SK-N-MC (cell line): ENCODE results near the gene SLC2A4.

Source experiments
- EZH2 ChIP-seq: fragments of 200-600 bp; sonication (generic); IDR thresholded peaks from one replicate; pipeline ENCODE4 v1.6.1; 2017; ENCODE audit warnings: antibody characterized with exemption
- FOXP2 ChIP-seq: optimal IDR thresholded peaks from 2 replicates; pipeline ENCODE3; 2011; ENCODE audit warnings: mild to moderate bottlenecking, moderate library complexity; ENCODE audit not compliant: insufficient read depth; ENCODE audit errors: extremely low read length, control extremely low read depth
- POLR2AphosphoS5 ChIP-seq: IDR thresholded peaks from 2 replicates; pipeline ENCODE4 v1.6.1; 2012; ENCODE audit warnings: mild to moderate bottlenecking, low read depth, low read length, borderline replicate concordance

GRCh38 chr17:7243453-7243729, 38.1 kb upstream of the SLC2A4 start:
- TF ChIP-seq EZH2 (no peak), POLR2AphosphoS5 (no peak), FOXP2 (no peak)
